ES-I3 (cell line): ENCODE measurements around the gene PTK6.

Source experiments
- H3K36me3 ChIP-seq: 2 replicates; pipeline ENCODE4 v1.6.1; 2013; ENCODE audit warnings: mild to moderate bottlenecking, low read length, control low read depth, moderate library complexity; ENCODE audit not compliant: insufficient read depth
- H3K4me1 ChIP-seq: 2 replicates; pipeline ENCODE4 v1.6.1; 2013; ENCODE audit warnings: mild to moderate bottlenecking, control low read depth, low read length; ENCODE audit not compliant: insufficient read depth
- H3K9ac ChIP-seq: 2 replicates; pipeline ENCODE4 v1.6.1; 2013; ENCODE audit warnings: low read depth, mild to moderate bottlenecking, low read length, moderate library complexity
- H3K9me3 ChIP-seq: 2 replicates; pipeline ENCODE4 v1.6.1; 2013; ENCODE audit warnings: mild to moderate bottlenecking, low read length, moderate library complexity; ENCODE audit not compliant: control insufficient read depth, insufficient read depth

Gene PTK6

DNA sequence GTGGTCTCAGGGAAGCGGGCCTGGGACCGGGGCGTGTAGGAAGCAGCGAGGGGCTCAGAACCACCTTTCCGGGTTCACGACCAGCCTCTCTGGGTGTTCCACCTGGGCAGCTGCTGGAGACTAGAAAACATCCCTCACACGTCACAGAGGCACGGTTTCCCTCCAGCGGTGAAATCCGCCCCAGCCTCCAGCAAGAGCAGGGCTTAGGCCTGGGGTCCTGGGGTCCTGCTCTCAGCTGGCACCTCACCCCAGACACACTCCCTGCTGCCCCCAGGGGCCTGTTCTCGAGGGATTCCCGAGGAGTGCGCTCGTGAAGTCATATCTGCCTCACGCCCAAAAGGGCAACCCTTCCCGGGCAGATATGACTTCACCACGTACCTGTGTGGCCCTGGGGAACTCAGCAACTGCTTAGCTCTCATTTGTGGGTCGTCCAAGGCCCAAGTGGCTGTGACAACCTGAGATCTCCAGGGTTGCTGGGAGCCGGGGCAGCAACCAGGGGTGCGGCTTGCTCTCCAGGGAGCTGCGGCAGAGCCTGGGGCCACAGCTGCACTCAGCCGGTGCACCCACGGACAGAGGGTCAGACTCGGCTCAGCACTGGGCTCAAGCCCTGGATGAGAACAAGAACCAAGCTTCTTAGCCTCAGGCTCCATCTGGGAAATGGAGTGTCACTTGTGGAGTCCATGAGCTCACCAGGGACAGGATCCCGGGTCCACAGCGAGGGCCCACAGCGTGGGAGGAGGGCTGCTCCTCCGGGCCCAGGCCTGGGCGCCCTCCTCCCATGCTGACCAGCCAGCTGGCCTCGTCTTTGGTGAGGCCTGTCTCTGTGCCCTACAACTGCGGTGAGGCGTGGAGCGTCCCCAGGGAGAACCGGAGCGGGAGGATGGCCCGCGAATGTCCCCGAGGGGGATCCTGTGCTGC, 17.4 kb upstream of the PTK6 start:
- H3K9ac ChIP-seq, result peak overlapping the region; percentile 90; the same call in 1 of the 2 replicates
- H3K4me1 ChIP-seq, result peaks cover 8% of the 10 kb centered on the region; the same call in 1 of the 2 replicates
- H3K9me3 ChIP-seq, result no peaks in the 10 kb centered on the region
- H3K36me3 ChIP-seq, result no peaks in the 10 kb centered on the region

DNA sequence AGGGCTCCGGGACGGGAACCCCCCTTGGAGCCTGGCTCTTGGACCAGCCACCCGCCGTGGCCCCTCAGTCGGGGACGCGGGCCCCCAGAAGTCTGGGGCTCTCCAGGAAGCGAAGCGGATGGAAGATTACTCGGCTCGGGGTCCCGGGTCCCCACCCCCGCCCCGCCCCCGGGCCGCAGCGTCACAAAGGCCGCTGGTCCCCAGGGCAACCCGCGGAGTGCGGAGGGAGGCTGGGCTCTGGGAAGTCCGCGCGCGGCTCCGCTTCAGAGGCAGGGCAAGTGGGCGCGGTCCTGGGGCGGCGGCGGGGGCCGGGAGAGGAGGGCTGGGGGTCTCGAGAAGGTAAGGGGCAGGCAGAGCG, 16.7 kb upstream of the PTK6 start, which contains the start of gene FNDC11:
Gene FNDC11, plus strand, starts transcription at position 227 of the 358 bp plus-strand sequence. CDS start 1,505 bp downstream, outside the sequence.
- Histone ChIP-seq H3K9ac (peak within 1 kb of the TSS; percentile 90; the same call in 1 of the 2 replicates), H3K9me3 (no peaks in the 10 kb centered on the region), H3K4me1 (peaks cover 11% of the 10 kb centered on the region; the same call in 1 of the 2 replicates), H3K36me3 (no peaks in the 10 kb centered on the region)

DNA sequence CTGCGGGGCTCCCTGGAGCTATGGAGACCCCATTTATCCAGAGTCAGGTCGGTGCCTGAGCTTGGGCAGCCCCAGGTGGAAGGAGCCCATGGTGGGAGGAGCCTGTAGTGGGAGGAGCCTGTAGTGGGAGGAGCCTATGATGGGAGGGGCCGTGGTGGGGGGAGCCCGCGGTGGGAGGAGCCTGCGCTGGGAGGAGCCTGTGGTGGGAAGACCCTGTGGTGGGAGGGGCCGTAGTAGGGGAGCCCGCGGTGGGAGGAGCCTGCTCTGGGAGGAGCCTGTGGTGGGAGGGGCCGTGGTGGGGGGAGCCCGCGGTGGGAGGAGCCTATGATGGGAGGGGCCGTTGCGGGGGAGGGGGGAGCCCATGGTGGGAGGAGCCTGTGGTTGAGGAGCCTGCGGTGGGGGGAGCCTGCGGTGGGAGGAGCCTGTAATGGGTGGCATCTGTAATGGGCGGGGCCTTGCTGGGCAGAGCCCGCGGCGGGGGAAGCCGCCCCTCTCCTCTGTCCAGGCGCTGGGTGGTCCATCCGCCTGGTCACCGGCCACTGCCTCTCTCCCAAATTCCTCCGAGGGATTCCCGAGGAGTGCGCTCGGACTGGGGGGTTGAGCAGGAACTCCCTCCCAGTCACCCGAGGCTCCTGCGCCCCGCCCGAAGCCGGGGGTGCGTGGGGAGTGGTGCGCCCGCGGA, 16.2 kb upstream of the PTK6 start:
- no peaks in the 10 kb centered on the region for H3K36me3 ChIP-seq
- H3K9ac ChIP-seq, result peak overlapping the region; percentile 90; the same call in 1 of the 2 replicates

DNA sequence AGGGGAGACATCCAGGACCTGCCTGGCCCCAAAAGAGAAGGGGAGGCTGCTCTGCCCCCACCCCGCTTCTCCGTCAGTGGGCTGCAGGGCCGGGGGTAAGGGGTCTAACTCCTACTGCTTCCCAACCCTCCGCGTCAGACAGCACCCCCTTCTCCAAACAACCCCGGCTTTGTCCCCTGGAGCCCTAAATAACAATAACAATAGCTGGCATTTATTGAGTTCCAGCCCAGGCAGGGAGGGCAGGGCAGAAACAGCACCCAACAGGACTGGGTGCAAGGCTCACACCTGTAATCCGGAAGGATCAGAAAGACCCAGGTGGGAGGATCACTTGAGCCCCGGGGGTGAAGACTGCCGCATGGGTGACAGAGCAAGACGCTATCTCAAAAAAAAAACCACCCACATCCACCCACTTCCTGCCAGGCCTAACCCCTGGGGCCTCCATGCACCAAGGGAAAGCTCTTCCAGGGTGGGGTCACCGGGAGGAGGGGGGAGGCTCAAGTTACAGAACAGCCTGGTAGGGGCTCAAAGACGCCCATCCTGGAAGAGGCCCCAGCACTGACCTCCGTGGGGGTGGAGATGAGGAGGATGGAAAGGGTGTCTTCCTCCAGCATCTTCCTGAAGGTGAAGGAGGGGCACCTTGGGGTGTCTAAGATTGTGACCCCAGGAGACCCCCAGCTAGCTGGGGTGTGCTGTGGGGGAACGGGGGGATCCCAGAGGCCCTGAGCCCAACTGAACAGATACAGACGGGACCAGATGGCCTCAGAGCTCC, 15.5 kb upstream of the PTK6 start:
- H3K4me1 ChIP-seq, result peaks cover 23% of the 10 kb centered on the region; the same call in 1 of the 2 replicates
- no peaks in the 10 kb centered on the region for H3K9me3 ChIP-seq
- H3K9ac ChIP-seq, result peak overlapping the region; percentile 54; the same call in 1 of the 2 replicates
- H3K36me3 ChIP-seq, result no peaks in the 10 kb centered on the region

More for the DNA sequence above, 16.2 kb upstream of the PTK6 start:
- H3K9me3 ChIP-seq, result no peaks in the 10 kb centered on the region
- peaks cover 16% of the 10 kb centered on the region; the same call in 1 of the 2 replicates for H3K4me1 ChIP-seq

DNA sequence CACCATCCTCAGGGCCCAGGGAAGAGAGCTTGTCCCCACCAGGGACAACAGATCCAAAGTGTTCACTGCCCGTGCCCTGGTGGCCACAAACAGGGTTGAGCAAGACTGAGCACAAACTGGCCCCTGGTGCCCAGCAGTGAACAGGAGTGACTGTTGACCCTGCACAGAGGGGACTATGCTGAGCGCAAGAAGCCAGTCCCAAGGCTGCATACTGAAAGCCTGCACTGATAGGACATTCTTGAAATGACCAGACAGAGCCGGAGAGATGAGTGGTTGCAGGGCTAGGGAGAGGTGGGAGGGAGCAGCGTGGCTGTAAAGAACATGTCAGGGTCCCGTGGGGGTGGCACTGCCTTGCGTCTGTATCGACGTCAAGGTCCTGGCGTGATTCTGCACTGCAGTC, 13.9 kb upstream of the PTK6 start:
- Histone ChIP-seq H3K36me3 (no peaks in the 10 kb centered on the region), H3K9me3 (no peaks in the 10 kb centered on the region), H3K9ac (no peak overlapping the region), H3K4me1 (peaks cover 23% of the 10 kb centered on the region; the same call in 1 of the 2 replicates)

DNA sequence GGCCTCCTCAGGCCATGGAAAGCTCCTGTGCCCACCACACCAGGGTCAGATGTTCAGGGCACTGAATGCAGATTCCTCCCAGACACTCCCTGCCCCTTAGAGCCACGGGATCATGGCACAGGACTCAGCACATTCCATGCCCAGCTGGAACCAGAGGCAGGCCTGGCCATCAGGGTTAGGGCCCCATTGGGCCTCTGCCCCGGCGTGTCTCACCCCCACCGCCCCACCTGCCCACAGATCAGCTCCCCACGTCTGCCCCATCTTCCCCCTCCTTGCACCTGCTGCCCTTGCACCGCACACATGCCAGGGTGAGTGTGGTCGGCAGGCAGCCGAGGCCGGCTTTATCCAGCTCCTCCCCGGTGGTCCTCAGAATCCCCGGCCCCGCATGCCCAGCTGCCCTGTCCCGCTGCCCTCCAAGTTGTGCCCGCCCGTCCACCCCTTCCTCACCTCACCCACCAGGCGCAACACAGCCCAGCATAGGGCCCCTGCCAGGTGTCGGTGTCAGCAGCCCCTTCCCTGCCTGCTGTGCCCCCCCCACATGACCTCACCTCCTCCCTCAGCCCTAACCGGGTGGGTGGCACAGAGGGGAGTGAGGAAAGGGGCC, 12.6 kb upstream of the PTK6 start:
- peaks cover 23% of the 10 kb centered on the region; the same call in 1 of the 2 replicates for H3K4me1 ChIP-seq
- H3K9me3 ChIP-seq, result no peaks in the 10 kb centered on the region
- no peak overlapping the region for H3K9ac ChIP-seq
- H3K36me3 ChIP-seq, result no peaks in the 10 kb centered on the region

DNA sequence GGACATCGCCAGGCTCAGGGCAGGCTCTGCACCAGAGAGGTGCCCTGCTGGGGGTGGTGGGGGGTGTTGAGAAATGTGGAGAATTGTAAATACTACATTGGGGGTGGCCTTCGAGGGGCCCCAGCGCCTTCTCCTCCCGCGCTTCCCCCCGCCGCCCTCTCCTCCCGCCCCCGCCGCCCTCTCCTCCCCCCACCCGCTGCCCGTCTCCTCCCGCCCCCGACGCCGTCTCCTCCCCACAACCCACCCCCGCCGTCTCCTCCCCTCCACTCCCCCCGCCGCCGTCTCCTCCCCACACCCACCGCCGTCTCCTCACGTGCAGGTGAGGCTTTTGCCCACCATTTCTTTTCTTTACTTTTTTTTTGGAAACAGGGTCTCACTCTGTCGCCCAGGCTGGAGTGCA, 11.8 kb upstream of the PTK6 start:
- no peak overlapping the region for H3K9ac ChIP-seq
- H3K36me3 ChIP-seq, result no peaks in the 10 kb centered on the region
- no peaks in the 10 kb centered on the region for H3K9me3 ChIP-seq
- H3K4me1 ChIP-seq, result peaks cover 23% of the 10 kb centered on the region; the same call in 1 of the 2 replicates

DNA sequence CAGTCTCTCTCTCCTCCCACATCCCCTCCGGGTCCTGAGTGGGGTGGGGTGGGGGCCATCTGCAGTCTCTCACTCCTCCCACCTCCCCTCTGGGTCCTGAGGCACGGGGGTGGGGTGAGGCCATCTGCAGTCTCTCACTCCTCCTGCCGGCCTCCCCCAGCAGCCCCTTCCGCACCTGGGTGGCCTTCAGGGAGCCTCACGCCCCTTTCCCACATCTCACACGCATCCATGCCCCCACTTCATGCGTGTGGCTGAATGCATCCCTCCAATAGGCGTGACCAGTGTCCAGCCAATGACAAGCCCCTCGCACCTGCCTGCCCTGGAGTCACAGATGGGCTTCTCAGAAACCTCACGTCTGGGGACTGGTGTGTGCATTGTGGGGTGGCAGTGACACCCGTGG, 11.4 kb upstream of the PTK6 start:
- peaks cover 23% of the 10 kb centered on the region; the same call in 1 of the 2 replicates for H3K4me1 ChIP-seq

DNA sequence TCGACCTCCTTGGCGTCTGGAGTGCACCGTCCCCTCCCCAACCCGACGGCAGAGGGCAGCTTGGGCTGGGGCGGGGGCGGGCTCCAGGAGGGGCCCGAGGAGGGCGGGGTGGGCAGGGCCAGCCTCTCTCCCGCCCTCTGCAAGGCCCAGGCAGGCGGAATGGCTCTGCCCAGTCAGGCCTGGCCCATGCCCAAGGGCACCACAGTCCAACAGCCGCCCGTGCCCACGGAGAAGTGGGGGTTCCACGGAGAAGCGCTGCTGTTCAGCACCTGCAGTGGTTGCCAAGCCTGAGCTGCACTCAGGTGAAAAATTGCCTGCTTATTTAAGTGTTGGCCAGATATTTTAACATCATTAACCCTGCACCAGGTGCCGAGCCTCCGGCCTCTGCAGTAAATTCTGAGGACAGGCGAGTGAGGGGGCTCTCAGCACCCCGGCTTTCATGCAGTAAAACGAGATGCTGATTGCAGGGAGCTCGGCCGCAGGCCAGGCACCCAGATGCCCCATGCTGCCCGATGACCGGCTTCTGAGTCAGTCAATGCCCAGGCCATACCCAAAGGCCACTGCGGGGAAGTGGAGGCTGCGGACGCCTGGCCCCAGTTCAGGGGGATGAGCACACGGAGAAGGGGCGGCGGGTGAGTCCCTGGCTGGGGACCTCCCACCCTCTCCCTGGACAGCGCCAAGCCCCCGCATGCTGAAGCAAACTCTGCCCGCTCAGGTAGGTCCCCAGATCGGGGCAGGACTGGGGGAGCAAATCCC, 10.7 kb upstream of the PTK6 start, which contains the start of gene SRMS:
Gene SRMS, minus strand, starts transcription at position 25 of the 756 bp plus-strand sequence. CDS start 286 bp downstream, outside the sequence.
- Histone ChIP-seq H3K4me1 (peaks cover 21% of the 10 kb centered on the region; the same call in 1 of the 2 replicates), H3K36me3 (no peaks in the 10 kb centered on the region), H3K9ac (no peak within 1 kb of the TSS)

More for the DNA sequence above, 11.4 kb upstream of the PTK6 start:
- Histone ChIP-seq H3K9me3 (no peaks in the 10 kb centered on the region), H3K9ac (no peak overlapping the region), H3K36me3 (no peaks in the 10 kb centered on the region)

DNA sequence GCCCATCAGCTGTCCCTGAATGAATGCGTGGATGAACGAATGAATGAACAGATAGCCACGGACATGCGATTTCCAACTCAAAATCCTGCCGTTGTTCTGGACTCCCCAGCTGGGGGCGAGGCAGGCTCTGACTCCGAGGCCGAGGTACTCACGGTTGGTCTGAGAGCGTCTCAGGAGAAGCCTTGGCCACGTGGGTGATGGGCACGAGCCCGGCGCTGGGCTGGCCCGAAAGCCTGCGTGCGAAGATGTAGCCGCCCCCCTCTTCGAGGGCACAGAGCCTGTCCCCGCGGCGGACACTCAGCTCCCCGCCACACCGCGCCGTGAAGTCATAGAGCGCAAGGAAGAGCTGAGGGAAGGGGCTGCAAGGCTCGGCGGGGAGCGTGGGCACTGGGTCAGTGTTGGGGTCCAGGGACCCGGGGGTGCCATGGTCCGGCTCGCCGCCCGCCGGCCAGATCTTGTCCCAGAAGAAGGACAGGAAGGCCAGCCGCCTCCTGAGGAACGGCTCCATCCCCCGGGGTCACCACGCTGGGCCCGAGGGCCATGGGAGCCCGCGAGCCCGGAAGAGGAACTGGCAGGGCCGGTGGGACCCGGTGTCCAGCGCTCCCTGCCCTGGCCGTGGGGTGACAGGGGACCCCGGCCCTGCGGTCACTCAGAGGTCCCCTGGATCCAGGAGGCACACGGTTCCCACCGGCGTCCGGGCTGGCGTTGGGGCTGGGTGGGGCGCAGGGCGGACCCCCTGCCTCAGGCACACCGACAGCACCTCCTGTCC, 10.0 kb upstream of the PTK6 start:
- no peak overlapping the region for H3K9ac ChIP-seq

More for the DNA sequence above, 10.7 kb upstream of the PTK6 start, which contains the start of gene SRMS:
- no peaks in the 10 kb centered on the region for H3K9me3 ChIP-seq

DNA sequence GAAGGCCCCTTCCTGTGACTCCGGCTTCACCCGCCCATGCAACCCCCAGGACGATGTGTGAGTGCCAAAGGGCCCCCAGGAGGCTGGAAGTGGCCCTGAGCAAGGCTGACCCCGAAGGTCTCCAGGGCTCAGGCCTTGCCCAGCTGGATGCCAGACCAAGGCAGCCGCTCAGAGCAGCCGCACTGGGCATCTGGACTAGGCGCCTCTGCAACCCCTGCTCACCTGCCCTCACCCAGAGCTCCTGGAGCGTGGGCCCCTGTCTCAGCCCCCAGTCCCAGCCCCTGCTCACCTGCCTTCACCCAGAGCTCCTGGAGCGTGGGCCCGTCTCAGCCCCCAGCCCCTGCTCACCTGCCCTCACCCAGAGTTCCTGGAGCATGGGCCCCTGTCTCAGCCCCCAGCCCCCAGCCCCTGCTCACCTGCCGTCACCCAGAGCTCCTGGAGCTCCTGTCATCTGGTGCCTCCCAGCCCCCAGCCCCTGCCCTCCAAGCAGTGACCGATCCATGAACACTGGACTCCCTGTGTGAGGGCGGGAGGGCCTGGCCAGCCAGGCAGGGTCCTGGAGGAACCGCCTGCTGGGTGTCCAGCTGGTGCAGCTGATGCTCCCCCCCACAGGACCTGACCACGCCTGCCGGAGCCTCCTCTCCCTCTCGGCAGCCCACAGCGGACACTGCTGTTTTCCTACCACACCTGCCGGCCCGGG, 9.2 kb upstream of the PTK6 start:
- Histone ChIP-seq H3K9ac (no peak overlapping the region), H3K9me3 (no peaks in the 10 kb centered on the region), H3K4me1 (peaks cover 16% of the 10 kb centered on the region; the same call in 1 of the 2 replicates), H3K36me3 (no peaks in the 10 kb centered on the region)

More for the DNA sequence above, 10.0 kb upstream of the PTK6 start:
- no peaks in the 10 kb centered on the region for H3K36me3 ChIP-seq
- H3K9me3 ChIP-seq, result no peaks in the 10 kb centered on the region
- H3K4me1 ChIP-seq, result peaks cover 16% of the 10 kb centered on the region; the same call in 1 of the 2 replicates

DNA sequence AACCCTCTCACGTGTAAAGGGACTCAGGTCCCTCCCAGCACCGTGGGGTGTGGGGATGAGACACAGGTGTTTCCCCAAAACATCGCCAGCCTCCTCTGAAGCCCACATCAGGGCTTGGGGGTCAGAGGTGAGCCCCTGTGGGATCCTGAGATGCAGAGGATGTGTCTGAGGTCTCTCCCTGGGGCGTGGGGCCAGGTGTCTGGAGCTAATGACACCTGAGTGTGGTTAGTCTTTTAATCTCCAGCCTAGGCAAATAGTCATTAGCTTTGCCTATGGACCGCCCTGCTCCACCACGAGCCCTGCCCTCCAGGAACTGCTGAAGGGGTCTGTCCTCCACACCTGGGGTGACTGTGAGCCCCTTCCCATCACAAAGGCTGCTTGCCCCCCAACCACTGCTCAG, 8.6 kb upstream of the PTK6 start:
- H3K9ac ChIP-seq, result no peak overlapping the region
- no peaks in the 10 kb centered on the region for H3K36me3 ChIP-seq
- H3K9me3 ChIP-seq, result no peaks in the 10 kb centered on the region
- peaks cover 16% of the 10 kb centered on the region; the same call in 1 of the 2 replicates for H3K4me1 ChIP-seq
